Astrocyte of the cerebellum (primary cell): Measurements from ENCODE around the gene MTMR2.

ENCODE experiments used
- DNase-seq: peaks from one replicate; pipeline ENCODE4 v3.0.0-alpha.2; 2011; ENCODE audit warnings: low read depth
- H3K4me3 ChIP-seq: 2 replicates; pipeline ENCODE4 v1.5.1; 2011; ENCODE audit warnings: mild to moderate bottlenecking, low read depth, low read length, moderate library complexity
- in situ Hi-C: cut with HindIII; loops from 2 replicates; pipeline ENCODE4 v1.10.0; 2017; ENCODE audit warnings: low sequenced_read_pairs
- TF ChIP-seq, protein P1 (sequence below): IDR thresholded peaks from 2 replicates; pipeline ENCODE4 v1.5.1; 2012; ENCODE audit warnings: low read length, low read depth, moderate library complexity, mild to moderate bottlenecking; ENCODE audit errors: missing control alignments

MTMR2 gene

DNA sequence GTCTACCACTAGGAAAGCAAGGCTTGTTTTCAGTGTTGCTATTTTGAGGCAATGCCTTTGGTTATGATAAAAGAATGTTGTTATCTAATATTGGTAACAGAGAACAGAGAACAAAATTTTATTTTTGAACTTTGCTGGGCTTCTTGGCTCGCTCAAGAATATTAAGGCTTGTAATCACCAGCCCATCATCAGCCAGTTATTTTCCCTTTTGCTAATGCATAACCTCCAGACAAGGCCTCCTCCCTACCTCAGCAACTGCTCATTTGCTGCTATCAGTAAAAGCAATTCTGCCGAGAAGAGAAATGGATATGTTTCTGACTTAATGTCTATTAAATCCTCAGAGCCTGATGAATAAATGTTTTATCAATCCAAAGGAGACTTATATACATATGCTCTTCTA lies 8.9 kb downstream of the MTMR2 start:
- no peak for DNase-seq
- H3K4me3 ChIP-seq = no peak overlapping the region
- in situ Hi-C loops = no loop called here
- TF ChIP-seq, protein P1, sequence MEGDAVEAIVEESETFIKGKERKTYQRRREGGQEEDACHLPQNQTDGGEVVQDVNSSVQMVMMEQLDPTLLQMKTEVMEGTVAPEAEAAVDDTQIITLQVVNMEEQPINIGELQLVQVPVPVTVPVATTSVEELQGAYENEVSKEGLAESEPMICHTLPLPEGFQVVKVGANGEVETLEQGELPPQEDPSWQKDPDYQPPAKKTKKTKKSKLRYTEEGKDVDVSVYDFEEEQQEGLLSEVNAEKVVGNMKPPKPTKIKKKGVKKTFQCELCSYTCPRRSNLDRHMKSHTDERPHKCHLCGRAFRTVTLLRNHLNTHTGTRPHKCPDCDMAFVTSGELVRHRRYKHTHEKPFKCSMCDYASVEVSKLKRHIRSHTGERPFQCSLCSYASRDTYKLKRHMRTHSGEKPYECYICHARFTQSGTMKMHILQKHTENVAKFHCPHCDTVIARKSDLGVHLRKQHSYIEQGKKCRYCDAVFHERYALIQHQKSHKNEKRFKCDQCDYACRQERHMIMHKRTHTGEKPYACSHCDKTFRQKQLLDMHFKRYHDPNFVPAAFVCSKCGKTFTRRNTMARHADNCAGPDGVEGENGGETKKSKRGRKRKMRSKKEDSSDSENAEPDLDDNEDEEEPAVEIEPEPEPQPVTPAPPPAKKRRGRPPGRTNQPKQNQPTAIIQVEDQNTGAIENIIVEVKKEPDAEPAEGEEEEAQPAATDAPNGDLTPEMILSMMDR = no peak

DNA sequence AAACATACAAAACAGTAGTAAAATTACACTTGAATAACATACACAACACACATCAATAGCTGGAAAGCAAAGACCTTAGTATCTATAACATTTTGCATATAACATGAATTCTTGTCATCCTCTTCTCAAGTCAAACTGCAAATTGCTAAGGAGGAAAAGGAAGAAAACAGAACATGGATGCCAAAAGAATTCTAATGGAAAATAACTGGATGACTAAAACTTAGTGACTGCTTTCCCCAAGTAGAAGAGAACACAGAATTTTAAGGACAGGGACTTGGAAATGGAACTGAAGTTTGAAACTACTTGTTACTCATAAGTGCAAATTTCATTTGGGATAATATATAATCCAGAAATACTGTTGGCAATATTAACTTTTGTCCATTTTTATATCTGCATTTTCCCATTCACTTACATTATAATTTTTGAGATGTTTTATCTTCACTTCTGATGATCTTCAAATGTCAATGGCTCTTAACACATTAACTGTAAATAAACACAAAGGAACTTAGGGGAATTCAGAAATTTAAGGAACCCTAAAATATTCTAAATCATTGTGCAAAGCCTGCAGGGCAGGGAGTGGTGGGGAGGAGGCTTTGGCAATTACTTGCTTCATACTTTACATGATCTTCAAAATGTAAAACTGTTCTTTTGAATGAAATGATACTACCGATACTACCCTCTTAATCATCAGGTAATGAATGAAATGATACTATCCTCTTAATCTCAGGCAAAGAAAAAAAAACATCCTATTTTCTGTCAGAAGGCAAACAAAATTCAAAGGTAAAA lies 9.9 kb downstream of the MTMR2 start:
- DNase-seq = no peak
- in situ Hi-C loops = no loop called here
- TF ChIP-seq, protein P1 = no peak
- H3K4me3 ChIP-seq = no peak overlapping the region

DNA sequence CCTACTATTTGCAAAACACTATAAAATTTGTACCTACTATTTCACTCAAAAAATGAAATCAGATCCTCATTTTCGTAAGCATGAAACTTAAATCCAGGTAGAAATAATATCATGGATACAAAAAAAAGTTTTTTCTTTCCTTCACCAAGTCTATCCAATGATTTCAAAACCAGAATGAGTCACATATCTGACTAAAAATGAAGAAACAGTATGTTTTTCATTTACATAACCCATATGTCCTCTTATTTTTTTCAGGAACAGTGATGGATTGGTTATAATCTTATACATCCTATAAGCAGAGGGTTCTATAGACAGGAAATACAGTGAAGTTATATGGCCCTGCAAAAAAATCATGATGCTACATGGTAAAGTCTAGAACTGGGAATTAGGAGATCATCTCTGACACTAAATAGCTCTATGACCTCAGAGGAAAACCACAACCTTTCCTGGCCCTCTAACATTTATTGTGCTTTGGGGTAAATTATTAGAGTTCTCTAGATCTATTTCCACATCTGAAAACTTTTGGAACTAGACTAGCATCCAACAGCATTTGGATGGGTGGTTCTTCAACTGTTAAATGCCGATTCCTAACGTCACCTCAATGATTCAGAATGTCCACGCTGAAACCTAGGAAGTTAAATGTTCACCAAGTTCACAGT lies 10.9 kb downstream of the MTMR2 start:
- in situ Hi-C loops = no loop called here
- H3K4me3 ChIP-seq = no peak overlapping the region
- TF ChIP-seq, protein P1 = no peak
- no peak for DNase-seq

DNA sequence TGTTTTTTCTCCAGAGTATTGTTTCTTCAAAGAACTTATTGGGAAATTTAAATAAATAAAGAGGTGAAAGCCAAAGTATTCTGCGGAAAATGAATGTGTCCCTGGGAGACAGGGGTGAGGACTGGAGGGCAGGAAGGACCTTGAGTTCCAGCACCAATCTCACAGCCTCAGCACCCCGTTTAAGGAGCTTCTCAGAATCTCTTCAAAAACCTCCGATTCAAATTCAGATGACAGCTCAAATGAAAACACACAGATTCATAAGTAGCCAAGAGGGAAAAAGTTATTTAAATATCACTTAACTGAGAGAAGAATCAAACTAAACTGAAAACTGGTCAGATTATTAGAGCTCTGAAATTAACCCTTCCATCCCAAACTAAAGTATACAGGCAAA lies 12.5 kb downstream of the MTMR2 start:
- no peak overlapping the region for H3K4me3 ChIP-seq
- no peak for DNase-seq
- TF ChIP-seq, protein P1 = no peak
- in situ Hi-C loops = no loop called here

DNA sequence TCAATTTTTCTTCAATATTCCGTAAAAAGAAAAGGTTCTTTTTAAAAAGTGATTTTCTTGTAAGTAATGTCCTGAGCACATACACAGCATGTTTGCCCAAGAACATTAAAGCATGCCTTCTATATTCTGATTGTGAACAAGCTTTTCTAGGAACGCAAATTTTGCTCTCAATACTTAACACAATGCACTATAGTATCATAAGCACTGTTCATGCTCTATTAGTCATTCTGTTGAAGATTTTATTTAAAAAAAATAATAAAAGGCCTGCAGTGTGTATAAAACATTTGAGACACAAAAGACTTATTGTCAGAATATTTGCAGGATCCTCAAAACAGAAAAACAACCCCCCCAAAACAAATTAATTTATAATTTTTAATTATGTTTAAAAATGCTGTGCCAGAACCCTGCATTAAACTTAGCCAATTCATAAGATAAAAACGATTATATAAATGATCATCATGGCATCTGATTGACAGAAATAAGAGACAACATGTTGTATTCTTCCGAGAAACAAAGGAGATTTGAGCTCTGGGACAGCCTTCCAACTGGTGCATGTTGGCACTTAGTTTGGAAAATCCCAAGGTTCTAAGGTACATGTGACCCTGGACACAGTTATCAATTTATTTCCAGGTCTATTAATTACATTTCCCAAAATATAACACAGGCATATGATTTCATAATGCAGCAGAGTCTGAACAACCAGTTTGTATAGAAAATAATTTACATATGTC lies 13.1 kb downstream of the MTMR2 start:
- TF ChIP-seq, protein P1 = no peak
- in situ Hi-C loops = no loop called here
- no peak overlapping the region for H3K4me3 ChIP-seq
- DNase-seq = no peak

DNA sequence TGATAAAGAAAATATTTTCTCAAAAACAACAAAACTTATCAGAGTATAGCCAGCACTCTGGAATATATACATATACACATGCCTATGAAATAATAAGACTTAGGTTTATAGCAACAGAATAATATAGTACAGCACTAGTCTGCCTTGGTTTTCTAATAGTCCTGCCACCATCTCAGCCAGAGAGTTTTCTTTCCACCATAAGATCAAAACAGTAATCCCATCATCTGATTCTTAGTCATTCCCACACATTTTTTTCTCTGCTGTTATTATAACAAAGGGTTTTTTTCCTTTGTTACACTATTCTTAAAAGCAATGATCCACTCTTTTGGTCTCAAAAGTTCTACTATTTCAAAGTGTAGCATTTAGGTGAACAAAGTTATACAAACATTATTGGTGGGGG lies 15.1 kb downstream of the MTMR2 start:
- no peak for DNase-seq
- in situ Hi-C loops = no loop called here

More for the DNA sequence above, 15.1 kb downstream of the MTMR2 start:
- TF ChIP-seq, protein P1 = no peak
- no peak overlapping the region for H3K4me3 ChIP-seq
